HuH-7 (cell line): ENCODE results near the gene RAB6B.

Source experiments
- DNase-seq: peaks from one replicate; pipeline ENCODE4 v3.0.0; 2011; ENCODE audit warnings: low spot score

RAB6B gene

GRCh38 chr3:133855772-133856171 is 39.9 kb downstream of the RAB6B start:
- no peak for DNase-seq

GRCh38 chr3:133855002-133855370 is 40.7 kb downstream of the RAB6B start:
- no peak for DNase-seq

- DNase-seq = no peak
Measured at GRCh38 chr3:133854264-133855001, 41.2 kb downstream of the RAB6B start.

- no peak for DNase-seq
Measured at GRCh38 chr3:133853925-133854227, 41.8 kb downstream of the RAB6B start.

- no peak for DNase-seq
Measured at GRCh38 chr3:133853063-133853924, 42.4 kb downstream of the RAB6B start.

- DNase-seq = no peak
Measured at GRCh38 chr3:133851931-133852330, 43.8 kb downstream of the RAB6B start.

GRCh38 chr3:133851266-133851906 is 44.3 kb downstream of the RAB6B start:
- DNase-seq = no peak

GRCh38 chr3:133850034-133850433 is 45.6 kb downstream of the RAB6B start:
- DNase-seq = no peak

GRCh38 chr3:133849346-133849745 is 46.3 kb downstream of the RAB6B start:
- DNase-seq = no peak

GRCh38 chr3:133845127-133845526 is 50.6 kb downstream of the RAB6B start:
- DNase-seq = no peak

GRCh38 chr3:133843634-133844033 is 52.0 kb downstream of the RAB6B start:
- DNase-seq = no peak

- DNase-seq = no peak
Measured at GRCh38 chr3:133842158-133842557, 53.5 kb downstream of the RAB6B start.

- no peak for DNase-seq
Measured at GRCh38 chr3:133841196-133841595, 54.5 kb downstream of the RAB6B start.

- no peak for DNase-seq
Measured at GRCh38 chr3:133840767-133841166, 54.9 kb downstream of the RAB6B start.

GRCh38 chr3:133840055-133840737 is 55.5 kb downstream of the RAB6B start:
- no peak for DNase-seq

- no peak for DNase-seq
Measured at GRCh38 chr3:133838916-133839800, 56.5 kb downstream of the RAB6B start.

GRCh38 chr3:133838296-133838789 is 57.3 kb downstream of the RAB6B start:
- no peak for DNase-seq

- no peak for DNase-seq
Measured at GRCh38 chr3:133837487-133838295, 58.0 kb downstream of the RAB6B start.

GRCh38 chr3:133836497-133837158 is 59.1 kb downstream of the RAB6B start:
- no peak for DNase-seq

- DNase-seq = no peak
Measured at GRCh38 chr3:133835961-133836360, 59.7 kb downstream of the RAB6B start.
